Measurements from ENCODE around the gene ATP11C.
"Not testable (repeated sequence)": the region's sequence is repeated elsewhere in the genome, so short reads cannot be mapped to it uniquely, and the experiment has no call there.

Gene ATP11C

GRCh38 chrX:139932901-139933796 is at the start of gene ATP11C:
Gene ATP11C (minus strand): TSS chrX:139933053. CDS start chrX:139932042, 1,011 bp downstream.
- peak; percentile 15 to 86 (median 70) for DNase-seq

- DNase-seq = no peak
Observed at GRCh38 chrX:139974471-139974870, 41.6 kb upstream of the ATP11C start.

GRCh38 chrX:139972629-139973624 is 40.1 kb upstream of the ATP11C start:
- no peak for DNase-seq

GRCh38 chrX:139972113-139972512 is 39.3 kb upstream of the ATP11C start:
- no peak for DNase-seq

GRCh38 chrX:139971394-139971749 is 38.5 kb upstream of the ATP11C start:
- no peak for DNase-seq

GRCh38 chrX:139969286-139969685 is 36.4 kb upstream of the ATP11C start:
- no peak for DNase-seq

- no peak for DNase-seq
Observed at GRCh38 chrX:139967750-139968149, 34.9 kb upstream of the ATP11C start.

GRCh38 chrX:139967300-139967699 is 34.4 kb upstream of the ATP11C start:
- no peak for DNase-seq

GRCh38 chrX:139966159-139966558 is 33.3 kb upstream of the ATP11C start:
- not testable (repeated sequence) for DNase-seq

GRCh38 chrX:139965421-139965820 is 32.6 kb upstream of the ATP11C start, which contains the start of gene CXorf66:
Gene CXorf66 (minus strand): TSS chrX:139965521. CDS start chrX:139965496, 25 bp downstream.
- no peak for DNase-seq

GRCh38 chrX:139961091-139961490 is 28.2 kb upstream of the ATP11C start:
- not testable (repeated sequence) for DNase-seq

- no peak for DNase-seq
Observed at GRCh38 chrX:139949703-139950102, 16.9 kb upstream of the ATP11C start.

GRCh38 chrX:139945075-139945474 is 12.2 kb upstream of the ATP11C start:
- DNase-seq = no peak

- no peak for DNase-seq
Observed at GRCh38 chrX:139936259-139936658, 3.4 kb upstream of the ATP11C start.

- no peak for DNase-seq
Observed at GRCh38 chrX:139933904-139934303, 1.1 kb upstream of the ATP11C start.

GRCh38 chrX:139932073-139932900 is 566 bp downstream of the ATP11C start:
- peak in 38 of 56 donors; percentile 1 to 57 (median 24) for DNase-seq

GRCh38 chrX:139931646-139932072 is 1.2 kb downstream of the ATP11C start:
- DNase-seq = peak in 9 of 56 donors; percentile 0 to 32 (median 8)

GRCh38 chrX:139930916-139931645 is 1.8 kb downstream of the ATP11C start:
- DNase-seq = peak in 19 of 56 donors; percentile 0 to 25 (median 2)

GRCh38 chrX:139930401-139930800 is 2.5 kb downstream of the ATP11C start:
- DNase-seq = no peak

- peak in 1 of 56 donors; percentile 0 for DNase-seq
Observed at GRCh38 chrX:139929876-139930275, 3.0 kb downstream of the ATP11C start.
